Liver (tissue), 9 donors: ENCODE results near the gene FAM181B. TPM values are rescaled to one million over a fixed set of nuclear protein-coding genes. Genes with fewer than 3 reads are reported as not detected.

Experiments used
- DNase-seq: peaks from one replicate; pipeline ENCODE4 v3.0.0-alpha.2; 2017; ENCODE audit warnings: low spot score
- H3K27ac ChIP-seq, 2 donors: one replicate each; pipeline ENCODE4 v1.7.0; 2013; ENCODE audit warnings: inconsistent platforms in 2 of 2, low read length in 2 of 2, control low read depth in 1 of 2, low read depth in 1 of 2, mild to moderate bottlenecking in 1 of 2
- H3K27me3 ChIP-seq, 4 donors: one replicate each; pipeline versions ENCODE4 v1.6.1 to v1.7.0; 2013; ENCODE audit warnings: low read length in 3 of 4, inconsistent platforms in 1 of 4, mild to moderate bottlenecking in 1 of 4, moderate library complexity in 1 of 4; ENCODE audit not compliant: control insufficient read depth in 4 of 4, insufficient read depth in 4 of 4
- H3K36me3 ChIP-seq, 4 donors: one replicate each; pipeline versions ENCODE4 v1.6.1 to v1.7.0; 2013; ENCODE audit warnings: low read length in 3 of 4, mild to moderate bottlenecking in 3 of 4, low read depth in 1 of 4, moderate library complexity in 1 of 4; ENCODE audit not compliant: control insufficient read depth in 4 of 4, insufficient read depth in 3 of 4
- H3K4me1 ChIP-seq, 4 donors: one replicate each; pipeline versions ENCODE4 v1.6.1 to v1.7.0; 2013; ENCODE audit warnings: low read length in 3 of 4, mild to moderate bottlenecking in 3 of 4, moderate library complexity in 1 of 4; ENCODE audit not compliant: control insufficient read depth in 4 of 4, insufficient read depth in 4 of 4
- H3K4me3 ChIP-seq, 3 donors: one replicate each; pipeline versions ENCODE4 v1.6.1 to v1.7.0; 2013; ENCODE audit warnings: low read length in 3 of 3, control low read depth in 1 of 3, low read depth in 1 of 3, mild to moderate bottlenecking in 1 of 3
- H3K9ac ChIP-seq, 2 donors: one replicate each; pipeline ENCODE4 v1.7.0; 2013; ENCODE audit warnings: low read length in 2 of 2, mild to moderate bottlenecking in 2 of 2, moderate library complexity in 2 of 2, control low read depth in 1 of 2, low read depth in 1 of 2
- H3K9me3 ChIP-seq, 4 donors: one replicate each; pipeline versions ENCODE4 v1.6.1 to v1.7.0; 2013; ENCODE audit warnings: low read length in 3 of 4; ENCODE audit not compliant: control insufficient read depth in 4 of 4
- ATF3 ChIP-seq: IDR thresholded peaks from 2 replicates; pipeline ENCODE4 v1.6.1; 2016; ENCODE audit warnings: antibody characterized with exemption
- CTCF ChIP-seq: fragments of 150-350 bp; IDR thresholded peaks from 2 replicates; pipeline ENCODE4 v1.5.1; 2017; ENCODE audit warnings: improper control_type of control experiment, low read depth, low read length; ENCODE audit not compliant: missing input control
- EGR1 ChIP-seq, 2 donors: IDR thresholded peaks; 2 replicates each; pipeline ENCODE4 v1.6.1; 2016 to 2018; ENCODE audit warnings: antibody characterized with exemption in 2 of 2, low read depth in 2 of 2
- FOXA2 ChIP-seq: IDR thresholded peaks from 2 replicates; pipeline ENCODE4 v1.6.1; 2016; ENCODE audit warnings: antibody characterized with exemption
- HNF4A ChIP-seq, 2 donors: conservative IDR thresholded peaks; 2 replicates each; pipeline ENCODE4 v1.6.1; 2016; ENCODE audit warnings: antibody characterized with exemption in 2 of 2, mild to moderate bottlenecking in 2 of 2
- RAD21 ChIP-seq, 2 donors: IDR thresholded peaks; 2 replicates each; pipeline ENCODE4 v1.6.1; 2016; ENCODE audit warnings: antibody characterized with exemption in 2 of 2, mild to moderate bottlenecking in 2 of 2
- REST ChIP-seq: IDR thresholded peaks from 2 replicates; pipeline ENCODE4 v1.6.1; 2016; ENCODE audit warnings: antibody characterized with exemption, mild to moderate bottlenecking
- RXRA ChIP-seq, 2 donors: IDR thresholded peaks; 2 replicates each; pipeline ENCODE4 v1.6.1; 2017 to 2018; ENCODE audit warnings: antibody characterized with exemption in 2 of 2, mild to moderate bottlenecking in 1 of 2
- YY1 ChIP-seq: IDR thresholded peaks from 2 replicates; pipeline ENCODE4 v1.6.1; 2016; ENCODE audit warnings: antibody characterized with exemption, mild to moderate bottlenecking
- WGBS: extraction: QIAGEN DNeasy Blood & Tissue Kit; methylation state at CpG from one replicate; pipeline ENCODE4 v1.1.7; 2013; 5-methylcytosine and 5-hydroxymethylcytosine counted together
- polyA plus RNA-seq, 2 donors: library from polyadenylated mRNA; stranded (reverse) in 1 of 2; unstranded in 1 of 2; fragments of 200-250 nt in 1 of 2; fragments of >200 nt in 1 of 2; fragmentation: Nextera tagmentation in 1 of 2; extraction: Ambion mirVana in 1 of 2; gene quantifications; one replicate each; pipeline versions ENCODE4 v1.2.1 to v1.2.3, GENCODE V29; 2013 to 2015
- total RNA-seq, 2 donors: library from RNA; depleted of rRNA; stranded (reverse); fragments of >200 nt; gene quantifications; one replicate each; pipeline ENCODE4 v1.2.3, GENCODE V29; 2014
- donor health status: healthy.
- donor health status: healthy.
- donor health status: healthy.
- donor health status: healthy.
- donor health status: healthy.

The FAM181B gene
- total and polyA plus RNA-seq, 4 donors: under 0.01 to 0.03 TPM; not detected in 2

GRCh38 chr11:82686211-82686610, 47.5 kb downstream of the FAM181B start (continued):
- TF ChIP-seq REST: no peak

- Histone ChIP-seq H3K36me3 (no peaks in the 10 kb centered on the region), H3K9me3 (no peaks in the 10 kb centered on the region), H3K4me3 (no peak overlapping the region), H3K27ac (no peak overlapping the region), H3K4me1 (no peaks in the 10 kb centered on the region), H3K27me3 (no peaks in the 10 kb centered on the region), H3K9ac (no peak overlapping the region)
- no peak for DNase-seq
- TF ChIP-seq YY1 (no peak), HNF4A (conservative IDR thresholded peaks at IDR 0.05) (no peak), ATF3 (no peak), CTCF (no peak), EGR1 (IDR thresholded peaks at IDR 0.05; ENCODE audit: low read depth in 2 of 2) (no peak), RXRA (IDR thresholded peaks at IDR 0.05) (no peak), RAD21 (IDR thresholded peaks at IDR 0.05) (no peak)
- WGBS: 90% methylated on average over 5 of the region's 5 CpGs
Measured at GRCh38 chr11:82683029-82683428, 50.6 kb downstream of the FAM181B start.

- Histone ChIP-seq H3K27me3 (no peaks in the 10 kb centered on the region), H3K36me3 (no peaks in the 10 kb centered on the region), H3K9me3 (no peaks in the 10 kb centered on the region), H3K4me1 (no peaks in the 10 kb centered on the region), H3K4me3 (no peak overlapping the region), H3K27ac (no peak overlapping the region), H3K9ac (peak overlapping the region in 1 of 2 donors; percentile 24)
- no peak for DNase-seq
- TF ChIP-seq CTCF (peak; percentile 60), RAD21 (IDR thresholded peaks at IDR 0.05) (peak; percentile 86), FOXA2 (no peak)
- 13% methylated on average over 6 of the region's 6 CpGs for WGBS
Measured at GRCh38 chr11:82682003-82682751, 51.5 kb downstream of the FAM181B start.
